Stimulated activated CD8-positive, alpha-beta memory T cell treated with anti-CD3 and anti-CD28 coated beads, Interleukin-15, amount 100 ng/mL, for 48 hours (primary cell): ENCODE results near the gene GLS.
A peak's percentile ranks its signal among the peaks of the same experiment; 100 is the strongest.
"Not testable (repeated sequence)": the region's sequence is repeated elsewhere in the genome, so short reads cannot be mapped to it uniquely, and the experiment has no call there.

ENCODE experiments used
- DNase-seq, 2 donors: peaks; one replicate each; pipeline ENCODE4 v3.0.0-alpha.2; 2020; ENCODE audit warnings: low read depth in 2 of 2

Gene GLS

GRCh38 chr2:190855245-190855644 is 25.4 kb upstream of the GLS start:
- DNase-seq = no peak

- DNase-seq = no peak
These were observed 23.6 kb upstream of the GLS start for GRCh38 chr2:190856985-190857384.

- no peak for DNase-seq
These were observed 21.8 kb upstream of the GLS start for GRCh38 chr2:190858817-190859216.

GRCh38 chr2:190859347-190860297 is 21.0 kb upstream of the GLS start:
- no peak for DNase-seq

GRCh38 chr2:190860985-190861680 is 19.5 kb upstream of the GLS start:
- DNase-seq = no peak

- DNase-seq = not testable (repeated sequence)
These were observed 18.5 kb upstream of the GLS start for GRCh38 chr2:190862128-190862527.

- no peak for DNase-seq
These were observed 18.0 kb upstream of the GLS start for GRCh38 chr2:190862571-190862991.

GRCh38 chr2:190863946-190864345 is 16.7 kb upstream of the GLS start:
- DNase-seq = no peak

- DNase-seq = no peak
These were observed 16.2 kb upstream of the GLS start for GRCh38 chr2:190864375-190864774.

GRCh38 chr2:190867212-190867611 is 13.4 kb upstream of the GLS start:
- DNase-seq = no peak

GRCh38 chr2:190867832-190868231 is 12.8 kb upstream of the GLS start:
- DNase-seq = no peak

- DNase-seq = no peak
These were observed 10.9 kb upstream of the GLS start for GRCh38 chr2:190869721-190870120.

GRCh38 chr2:190873451-190873850 is 7.2 kb upstream of the GLS start:
- not testable (repeated sequence) for DNase-seq

- DNase-seq = no peak
These were observed 4.7 kb upstream of the GLS start for GRCh38 chr2:190875891-190876290.

- no peak for DNase-seq
These were observed 4.0 kb upstream of the GLS start for GRCh38 chr2:190876631-190877030.

- no peak for DNase-seq
These were observed 3.2 kb upstream of the GLS start for GRCh38 chr2:190877436-190877835.

- peak; percentile 13 to 18 for DNase-seq
These were observed 895 bp upstream of the GLS start for GRCh38 chr2:190879474-190880377.

- DNase-seq = no peak
These were observed 520 bp downstream of the GLS start for GRCh38 chr2:190881084-190881597.

GRCh38 chr2:190881598-190882410 is 1.2 kb downstream of the GLS start:
- peak; percentile 63 for DNase-seq

- DNase-seq = no peak
These were observed 1.8 kb downstream of the GLS start for GRCh38 chr2:190882411-190882766.
